ENCODE measurements around the gene TIGD6.

The TIGD6 gene

GRCh38 chr5:150016537-150016936, 16.1 kb upstream of the TIGD6 start:
- DNase-seq (ENCODE audit: low read depth): no peak

- DNase-seq (ENCODE audit: low read depth): no peak
These were observed 15.0 kb upstream of the TIGD6 start for GRCh38 chr5:150015415-150015814.

GRCh38 chr5:150014456-150014855, 14.0 kb upstream of the TIGD6 start:
- no peak for DNase-seq (ENCODE audit: low read depth)

GRCh38 chr5:150013931-150014330, 13.5 kb upstream of the TIGD6 start:
- DNase-seq (ENCODE audit: low read depth): no peak

GRCh38 chr5:150009671-150010387, 9.4 kb upstream of the TIGD6 start:
- DNase-seq (ENCODE audit: low read depth): no peak

- no peak for DNase-seq (ENCODE audit: low read depth)
These were observed 6.6 kb upstream of the TIGD6 start for GRCh38 chr5:150007050-150007449.

- no peak for DNase-seq (ENCODE audit: low read depth)
These were observed 5.9 kb upstream of the TIGD6 start for GRCh38 chr5:150006318-150006717.

GRCh38 chr5:150001660-150002486, 1.4 kb upstream of the TIGD6 start:
- peak; percentile 44 for DNase-seq (ENCODE audit: low read depth)

- DNase-seq (ENCODE audit: low read depth): peak; percentile 24
These were observed 671 bp upstream of the TIGD6 start for GRCh38 chr5:150000990-150001659.

- no peak for DNase-seq (ENCODE audit: low read depth)
These were observed 593 bp downstream of the TIGD6 start for GRCh38 chr5:149999866-150000255.

GRCh38 chr5:149999359-149999758, 1.1 kb downstream of the TIGD6 start:
- no peak for DNase-seq (ENCODE audit: low read depth)

GRCh38 chr5:149998281-149998680, 2.2 kb downstream of the TIGD6 start:
- no peak for DNase-seq (ENCODE audit: low read depth)

GRCh38 chr5:149996205-149996890, 4.1 kb downstream of the TIGD6 start:
- DNase-seq (ENCODE audit: low read depth): no peak

GRCh38 chr5:149995385-149996204, 4.9 kb downstream of the TIGD6 start:
- no peak for DNase-seq (ENCODE audit: low read depth)

- DNase-seq (ENCODE audit: low read depth): no peak
These were observed 7.0 kb downstream of the TIGD6 start for GRCh38 chr5:149993471-149993870.

GRCh38 chr5:149990518-149991376, 9.7 kb downstream of the TIGD6 start:
- peak; percentile 50 for DNase-seq (ENCODE audit: low read depth)

GRCh38 chr5:149988126-149988525, 12.3 kb downstream of the TIGD6 start:
- no peak for DNase-seq (ENCODE audit: low read depth)

GRCh38 chr5:149982505-149982904, 17.9 kb downstream of the TIGD6 start:
- no peak for DNase-seq (ENCODE audit: low read depth)

- no peak for DNase-seq (ENCODE audit: low read depth)
These were observed 19.2 kb downstream of the TIGD6 start for GRCh38 chr5:149981206-149981605.

- no peak for DNase-seq (ENCODE audit: low read depth)
These were observed 20.6 kb downstream of the TIGD6 start for GRCh38 chr5:149979896-149980295.

Data from activated T-cell treated with anti-CD3 and anti-CD28 coated beads for 48 hours (primary cell).